Ramos (cell line): ENCODE results near the gene YOD1.

Experiments
- in situ Hi-C: fragments of 300-500 bp; cut with MboI; formaldehyde crosslinking; loops from one replicate; pipeline ENCODE4 v1.14.3; 2022; ENCODE audit warnings: low sequenced_read_pairs; ENCODE audit not compliant: unreplicated experiment

Gene YOD1

GRCh38 chr1:207030522-207031009 is 20.4 kb downstream of the YOD1 start:
- in situ Hi-C loops, result no loop called here

GRCh38 chr1:207029701-207030521 is 21.1 kb downstream of the YOD1 start:
- in situ Hi-C loops, result no loop called here

GRCh38 chr1:207028884-207029650 is 21.9 kb downstream of the YOD1 start:
- in situ Hi-C loops, result no loop called here

- in situ Hi-C loops, result no loop called here
These were observed 23.1 kb downstream of the YOD1 start for GRCh38 chr1:207027921-207028320.

- in situ Hi-C loops, result no loop called here
These were observed 23.7 kb downstream of the YOD1 start for GRCh38 chr1:207027206-207027777.

GRCh38 chr1:207026104-207026534 is 24.9 kb downstream of the YOD1 start:
- in situ Hi-C loops, result no loop called here

- in situ Hi-C loops, result no loop called here
These were observed 25.7 kb downstream of the YOD1 start for GRCh38 chr1:207025146-207025880.

- in situ Hi-C loops, result no loop called here
These were observed 26.5 kb downstream of the YOD1 start for GRCh38 chr1:207024202-207025145.

- in situ Hi-C loops, result no loop called here
These were observed 27.9 kb downstream of the YOD1 start for GRCh38 chr1:207022996-207023679.

- in situ Hi-C loops, result no loop called here
These were observed 29.0 kb downstream of the YOD1 start for GRCh38 chr1:207021876-207022596.

GRCh38 chr1:207021139-207021861 is 29.7 kb downstream of the YOD1 start:
- in situ Hi-C loops, result no loop called here

GRCh38 chr1:207020709-207021107 is 30.3 kb downstream of the YOD1 start:
- in situ Hi-C loops, result no loop called here

- in situ Hi-C loops, result no loop called here
These were observed 30.8 kb downstream of the YOD1 start for GRCh38 chr1:207020065-207020708.

GRCh38 chr1:207019661-207020060 is 31.3 kb downstream of the YOD1 start:
- in situ Hi-C loops, result no loop called here

GRCh38 chr1:207019161-207019560 is 31.8 kb downstream of the YOD1 start:
- in situ Hi-C loops, result no loop called here

GRCh38 chr1:207018707-207019106 is 32.3 kb downstream of the YOD1 start:
- in situ Hi-C loops, result no loop called here
